Measurements from ENCODE around the gene OSM.

Gene OSM

DNA sequence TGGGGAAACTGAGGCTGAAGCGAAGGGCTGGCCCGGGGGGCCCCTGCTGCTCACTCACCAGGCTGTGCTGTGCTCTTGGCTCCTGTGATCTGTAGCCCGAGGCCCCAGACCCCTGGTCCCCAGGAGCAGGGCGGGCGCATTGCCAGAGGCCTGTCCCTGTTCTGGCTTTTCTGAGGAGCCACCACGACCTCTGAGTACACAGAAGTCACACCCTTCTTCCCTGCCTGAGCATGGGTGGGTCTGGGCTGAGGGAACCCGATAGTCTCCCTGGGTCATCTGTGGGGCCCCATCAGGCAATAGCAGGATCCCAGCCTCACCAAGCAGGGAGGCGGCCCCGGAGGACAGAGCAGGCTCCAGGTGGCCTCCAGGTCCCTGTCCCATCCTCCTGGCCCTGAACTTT lies 17.5 kb upstream of the OSM start:
- no peak for DNase-seq

- no peak for DNase-seq
These were observed 16.7 kb upstream of the OSM start for GRCh38 chr22:30283342-30283741.

- DNase-seq: no peak
These were observed 16.0 kb upstream of the OSM start for GRCh38 chr22:30282616-30283046.

DNA sequence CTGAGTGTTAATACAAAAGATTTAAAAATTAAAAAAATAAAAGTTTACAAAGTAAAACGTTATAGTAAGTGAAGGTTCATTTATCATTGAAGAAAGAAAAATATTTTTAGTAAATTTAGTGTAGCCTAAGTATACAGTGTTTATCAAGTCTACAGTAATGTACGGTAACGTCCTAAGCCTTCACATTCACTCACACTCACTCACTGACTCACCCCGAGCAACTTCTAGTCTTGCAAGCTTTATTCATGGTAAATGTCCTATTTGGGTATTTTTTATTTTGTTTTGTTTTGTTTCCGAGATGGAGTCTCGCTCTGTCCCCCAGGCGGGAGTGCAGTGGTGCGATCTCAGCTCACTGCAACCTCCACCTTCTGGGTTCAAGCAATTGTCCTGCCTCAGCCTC lies 13.9 kb upstream of the OSM start:
- no peak for DNase-seq

DNA sequence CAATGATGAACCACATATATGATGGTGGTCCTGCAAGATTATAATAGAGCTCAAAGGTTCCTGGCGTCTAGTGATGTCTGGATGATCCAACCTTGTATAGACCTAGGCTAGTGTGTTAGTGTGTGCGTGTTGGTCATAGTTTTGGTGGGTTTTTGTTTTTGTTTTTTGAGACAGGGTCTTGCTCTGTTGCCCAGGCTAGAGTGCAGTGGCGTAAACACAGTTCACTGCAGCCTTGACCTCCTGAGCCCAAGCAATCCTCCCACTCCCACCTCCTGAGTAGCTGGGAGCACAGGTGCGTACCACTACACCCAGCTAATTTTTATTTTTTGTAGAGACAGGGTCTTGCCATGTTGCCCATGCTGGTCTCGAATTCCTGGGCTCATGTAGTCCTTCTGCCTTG lies 13.3 kb upstream of the OSM start:
- DNase-seq: no peak

DNA sequence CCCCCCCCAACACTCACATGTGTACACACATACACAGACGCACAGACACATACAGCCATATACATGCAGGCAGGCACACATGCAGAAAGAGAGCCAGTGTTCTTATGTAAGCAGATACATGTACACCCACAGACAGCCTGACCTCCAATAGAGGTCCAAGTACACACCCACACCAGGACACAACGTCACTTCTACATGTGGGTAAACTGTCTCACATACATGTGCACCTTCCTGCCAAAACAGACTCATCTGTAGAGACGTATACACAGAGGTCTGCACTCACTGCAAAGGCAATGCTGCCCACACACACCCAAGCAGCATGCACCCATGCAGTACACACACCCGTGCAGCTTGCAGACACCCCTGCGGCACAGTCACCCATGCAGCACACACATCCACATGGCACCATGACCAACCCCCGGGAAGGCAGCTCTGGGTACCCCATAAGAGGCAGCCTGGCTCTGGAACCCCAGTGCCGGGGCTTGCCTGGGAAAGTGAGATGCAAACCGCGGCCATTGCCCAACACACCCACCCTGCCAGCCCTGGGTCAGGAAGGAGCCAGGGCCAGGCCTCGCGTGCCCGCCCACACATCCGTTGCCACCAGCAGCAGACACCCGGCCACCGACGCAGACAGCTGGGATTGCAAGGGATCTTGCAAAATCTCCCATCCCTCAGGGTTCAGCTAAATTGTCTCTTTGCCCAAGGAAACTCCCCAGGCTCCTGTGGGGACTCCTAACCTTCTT lies 12.6 kb upstream of the OSM start:
- no peak for DNase-seq

- no peak for DNase-seq
These were observed 11.1 kb upstream of the OSM start for GRCh38 chr22:30277547-30278344.

- DNase-seq: no peak
These were observed 9.4 kb upstream of the OSM start for GRCh38 chr22:30276039-30276438.

GRCh38 chr22:30275625-30276024 lies 9.0 kb upstream of the OSM start:
- DNase-seq: no peak

DNA sequence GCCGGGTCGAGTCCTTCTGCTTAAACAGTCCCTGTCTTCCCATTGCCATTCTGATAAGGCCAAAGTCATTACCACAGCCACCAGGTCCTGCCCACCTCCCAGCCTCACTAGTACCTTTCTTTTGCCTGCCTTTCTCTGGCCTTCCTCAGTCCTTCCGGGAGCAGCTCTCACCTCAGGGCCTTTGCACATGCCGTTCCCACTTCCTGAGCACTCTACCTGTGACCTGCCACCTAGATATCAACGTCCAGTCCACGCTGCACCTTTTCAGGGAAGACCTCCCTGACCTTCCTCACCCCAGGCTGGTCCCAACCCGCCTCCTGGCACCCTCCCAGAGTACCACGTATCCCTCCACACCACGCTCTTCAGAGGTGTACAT lies 7.8 kb upstream of the OSM start:
- DNase-seq: no peak

- no peak for DNase-seq
These were observed 7.2 kb upstream of the OSM start for GRCh38 chr22:30273711-30274436.

- no peak for DNase-seq
These were observed 6.3 kb upstream of the OSM start for GRCh38 chr22:30272781-30273601.

- no peak for DNase-seq
These were observed 4.2 kb upstream of the OSM start for GRCh38 chr22:30270832-30271231.

DNA sequence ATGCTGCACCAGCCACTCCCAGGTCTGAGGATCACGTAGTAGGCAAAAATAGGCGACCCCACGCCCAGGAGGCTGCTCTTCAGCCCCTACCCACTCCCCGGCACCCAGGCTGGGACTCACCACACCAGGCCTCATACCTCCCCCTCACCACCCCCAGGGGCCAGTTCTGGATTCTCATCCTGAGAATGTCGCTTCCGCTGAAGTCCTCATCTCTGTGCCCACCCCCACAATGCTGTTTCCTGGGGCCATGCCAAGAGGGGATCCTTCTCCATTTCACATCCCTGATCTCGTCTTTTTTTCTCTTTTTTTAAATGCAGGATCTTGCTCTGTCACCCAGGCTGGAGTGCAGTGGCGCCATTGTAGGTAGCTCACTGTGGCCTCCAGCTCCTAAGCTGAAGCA lies 1.7 kb upstream of the OSM start:
- no peak for DNase-seq

- no peak for DNase-seq
These were observed 991 bp upstream of the OSM start for GRCh38 chr22:30267382-30268302.

DNA sequence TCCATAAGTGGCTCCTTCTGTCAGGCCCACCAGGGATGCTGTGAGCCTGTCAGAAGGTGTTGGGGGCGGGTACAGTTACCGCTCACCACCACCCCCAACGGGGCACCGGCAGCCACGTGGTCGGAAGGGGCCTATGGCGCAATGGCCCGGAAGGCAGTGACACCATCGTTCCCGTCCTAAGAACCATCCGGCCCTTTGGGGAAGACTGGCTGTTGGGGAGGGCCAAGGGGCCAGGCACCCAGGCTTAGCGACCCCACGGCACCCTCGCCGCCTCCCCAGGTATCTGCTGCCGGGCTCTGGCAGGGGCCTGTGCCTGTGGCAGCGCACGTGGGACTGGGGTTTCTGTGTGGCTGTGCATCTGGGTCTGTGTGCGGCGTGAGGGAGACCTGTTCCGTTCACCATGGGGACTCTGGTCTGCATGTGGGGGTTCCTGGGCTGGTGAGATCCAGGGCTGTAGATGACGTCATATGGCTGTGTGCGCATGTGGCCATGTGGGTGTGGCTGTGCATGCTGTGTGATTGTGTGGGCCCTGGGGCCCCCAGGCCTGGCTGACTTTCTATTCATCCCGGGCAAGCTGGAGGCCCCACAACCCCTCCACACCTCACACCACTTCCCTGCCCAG lies 717 bp downstream of the OSM start:
- peak; percentile 79 for DNase-seq

- no peak for DNase-seq
These were observed 1.4 kb downstream of the OSM start for GRCh38 chr22:30265131-30265720.

DNA sequence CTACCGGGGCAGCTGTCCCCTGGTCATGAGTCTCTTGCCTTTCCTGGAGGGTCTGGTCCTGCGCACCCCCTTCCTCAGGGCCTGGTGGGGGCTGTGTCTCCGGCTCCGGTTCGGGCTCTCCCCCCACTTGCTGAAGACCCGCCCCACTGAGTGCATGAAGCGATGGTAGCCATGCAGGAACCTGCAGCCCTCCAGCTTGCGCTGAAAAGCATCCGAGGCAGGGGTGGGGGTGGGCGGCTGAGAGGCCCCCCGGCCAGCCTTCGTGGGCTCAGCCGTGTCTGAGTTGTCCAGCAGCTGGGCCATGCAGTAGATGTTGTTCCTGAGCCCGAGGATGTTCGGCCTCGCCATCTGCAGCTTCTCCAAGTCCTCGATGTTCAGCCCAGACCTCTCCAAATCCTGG lies 2.8 kb downstream of the OSM start:
- DNase-seq: no peak

- peak; percentile 84 for DNase-seq
These were observed 3.5 kb downstream of the OSM start for GRCh38 chr22:30262917-30263741.

DNA sequence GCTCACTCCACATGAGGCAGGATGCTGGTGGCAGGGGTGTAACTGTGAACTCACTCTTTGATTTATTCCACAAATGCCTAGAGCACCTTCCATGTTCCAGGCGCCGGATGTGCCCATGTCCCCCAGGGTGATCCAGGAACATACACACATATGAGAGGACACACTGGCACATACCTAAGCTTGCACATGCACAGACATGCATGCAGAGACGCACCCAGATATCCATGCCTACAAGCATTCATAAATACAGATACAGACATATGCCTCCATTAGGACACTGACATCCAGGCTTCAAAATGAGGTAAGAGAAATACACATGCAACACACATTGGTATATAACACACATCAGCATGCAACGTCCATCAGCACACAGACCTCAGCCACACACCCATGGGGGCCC lies 4.5 kb downstream of the OSM start:
- no peak for DNase-seq
